DMS53 treated with DMSO at 0.1 percent for 48 hours (cell line): ENCODE results near the gene TGFBR2.

Experiments
- DNase-seq: peaks from one replicate; lab custom pipeline; 2025; ENCODE audit not compliant: unreplicated experiment; lab: John Stamatoyannopoulos, UW

TGFBR2 gene

GRCh38 chr3:30606301-30607031 lies at the start of gene TGFBR2:
TSS of gene TGFBR2 (plus strand) at chr3:30606601. CDS start at chr3:30606884, 283 bp downstream.
- peak; percentile 48 for DNase-seq

GRCh38 chr3:30557746-30558303 lies 48.6 kb upstream of the TGFBR2 start:
- no peak for DNase-seq

GRCh38 chr3:30563956-30564355 lies 42.4 kb upstream of the TGFBR2 start:
- no peak for DNase-seq

- no peak for DNase-seq
These were observed 39.2 kb upstream of the TGFBR2 start for GRCh38 chr3:30567139-30567753.

GRCh38 chr3:30576946-30577345 lies 29.5 kb upstream of the TGFBR2 start:
- no peak for DNase-seq

GRCh38 chr3:30577788-30578187 lies 28.6 kb upstream of the TGFBR2 start:
- no peak for DNase-seq

GRCh38 chr3:30578479-30578878 lies 27.9 kb upstream of the TGFBR2 start:
- DNase-seq, result no peak

GRCh38 chr3:30578986-30579579 lies 27.3 kb upstream of the TGFBR2 start:
- DNase-seq, result no peak

- no peak for DNase-seq
These were observed 25.3 kb upstream of the TGFBR2 start for GRCh38 chr3:30581067-30581585.

GRCh38 chr3:30581982-30582381 lies 24.4 kb upstream of the TGFBR2 start:
- no peak for DNase-seq

GRCh38 chr3:30583973-30584372 lies 22.4 kb upstream of the TGFBR2 start:
- no peak for DNase-seq

GRCh38 chr3:30585654-30586053 lies 20.7 kb upstream of the TGFBR2 start:
- DNase-seq, result no peak

GRCh38 chr3:30586096-30586805 lies 20.1 kb upstream of the TGFBR2 start:
- DNase-seq, result no peak

- no peak for DNase-seq
These were observed 19.5 kb upstream of the TGFBR2 start for GRCh38 chr3:30586806-30587486.

GRCh38 chr3:30587904-30588303 lies 18.5 kb upstream of the TGFBR2 start:
- DNase-seq, result no peak

- DNase-seq, result no peak
These were observed 10.2 kb upstream of the TGFBR2 start for GRCh38 chr3:30596152-30596551.

GRCh38 chr3:30597131-30597768 lies 9.2 kb upstream of the TGFBR2 start:
- peak; percentile 46 for DNase-seq

GRCh38 chr3:30597769-30598134 lies 8.6 kb upstream of the TGFBR2 start:
- no peak for DNase-seq

GRCh38 chr3:30598668-30599545 lies 7.5 kb upstream of the TGFBR2 start:
- DNase-seq, result no peak
